Neural cell (in vitro differentiated cells): ENCODE results near the gene LRRC27.

ENCODE experiments used
- EZH2 ChIP-seq: fragments of 200-600, 300-800 bp; shearing (Covaris generic), sonication (generic); IDR thresholded peaks from 2 replicates; pipeline ENCODE4 v1.6.1; 2014; ENCODE audit warnings: antibody characterized with exemption, low read length, borderline replicate concordance, mild to moderate bottlenecking; ENCODE audit not compliant: insufficient read depth, poor library complexity, severe bottlenecking
- POLR2AphosphoS5 ChIP-seq: IDR thresholded peaks from 2 replicates; pipeline ENCODE4 v1.6.1; 2012
- RAD21 ChIP-seq: fragments of 450-650 bp; conservative IDR thresholded peaks from 2 replicates; pipeline ENCODE4 v1.6.1; 2014; ENCODE audit warnings: antibody characterized with exemption, mild to moderate bottlenecking, moderate library complexity
- TAF1 ChIP-seq: IDR thresholded peaks from 2 replicates; pipeline ENCODE4 v1.6.1; 2012; ENCODE audit warnings: low read depth
- TF ChIP-seq, protein P1 (sequence below): fragments of 450-650 bp; IDR thresholded peaks from 2 replicates; pipeline ENCODE4 v1.5.1; 2014; ENCODE audit warnings: antibody characterized with exemption, mild to moderate bottlenecking, moderate library complexity; ENCODE audit not compliant: poor library complexity, severe bottlenecking

DNA sequence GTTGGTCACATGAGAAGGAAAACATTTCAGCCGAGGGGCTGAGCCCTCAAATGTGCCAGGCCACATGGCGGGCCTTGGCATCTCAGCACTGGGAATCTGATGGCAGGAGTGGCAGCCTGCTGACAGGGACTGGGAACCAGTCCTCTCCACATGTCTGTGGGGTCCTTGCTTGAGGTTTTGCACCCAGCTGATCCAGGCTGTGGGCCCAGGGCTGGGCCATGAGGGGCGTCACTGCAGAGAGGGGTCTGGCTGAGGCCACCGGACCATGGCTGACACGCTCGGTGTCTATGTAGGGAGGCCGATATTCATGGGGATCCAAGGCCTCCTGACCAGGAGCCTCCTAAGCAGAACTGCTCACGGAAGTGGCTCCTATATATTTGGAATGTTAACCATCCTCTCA is 34.0 kb downstream of the LRRC27 start:
- TF ChIP-seq, protein P1, sequence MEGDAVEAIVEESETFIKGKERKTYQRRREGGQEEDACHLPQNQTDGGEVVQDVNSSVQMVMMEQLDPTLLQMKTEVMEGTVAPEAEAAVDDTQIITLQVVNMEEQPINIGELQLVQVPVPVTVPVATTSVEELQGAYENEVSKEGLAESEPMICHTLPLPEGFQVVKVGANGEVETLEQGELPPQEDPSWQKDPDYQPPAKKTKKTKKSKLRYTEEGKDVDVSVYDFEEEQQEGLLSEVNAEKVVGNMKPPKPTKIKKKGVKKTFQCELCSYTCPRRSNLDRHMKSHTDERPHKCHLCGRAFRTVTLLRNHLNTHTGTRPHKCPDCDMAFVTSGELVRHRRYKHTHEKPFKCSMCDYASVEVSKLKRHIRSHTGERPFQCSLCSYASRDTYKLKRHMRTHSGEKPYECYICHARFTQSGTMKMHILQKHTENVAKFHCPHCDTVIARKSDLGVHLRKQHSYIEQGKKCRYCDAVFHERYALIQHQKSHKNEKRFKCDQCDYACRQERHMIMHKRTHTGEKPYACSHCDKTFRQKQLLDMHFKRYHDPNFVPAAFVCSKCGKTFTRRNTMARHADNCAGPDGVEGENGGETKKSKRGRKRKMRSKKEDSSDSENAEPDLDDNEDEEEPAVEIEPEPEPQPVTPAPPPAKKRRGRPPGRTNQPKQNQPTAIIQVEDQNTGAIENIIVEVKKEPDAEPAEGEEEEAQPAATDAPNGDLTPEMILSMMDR = no peak
- no peak for TF ChIP-seq POLR2AphosphoS5
- no peak for TF ChIP-seq EZH2
- no peak for TF ChIP-seq RAD21
- TF ChIP-seq TAF1 = no peak
